ENCODE results near the gene ATXN7L1.

GRCh38 chr7:105591522-105591921 lies 284.9 kb downstream of the ATXN7L1 start:
- no peak for TF ChIP-seq CTCF (IDR thresholded peaks at IDR 0.05)
- TF ChIP-seq POLR2A (IDR thresholded peaks at IDR 0.05; ENCODE audit: low read depth) = no peak
- no peak for TF ChIP-seq POLR2AphosphoS5 (IDR thresholded peaks at IDR 0.05)
- no peak for TF ChIP-seq EP300 (IDR thresholded peaks at IDR 0.05)

Measured in esophagus muscularis mucosa (tissue), 4 donors.